GM06990 (cell line): ENCODE measurements around the gene TIMP3.

ENCODE experiments used
- DNase-seq: peaks from one replicate; pipeline ENCODE4 v3.0.0-alpha.2; 2011; ENCODE audit not compliant: insufficient read length; ENCODE audit errors: extremely low read depth
- H3K27me3 ChIP-seq: replicated peaks from 2 replicates; pipeline ENCODE4 v1.6.0; 2011; ENCODE audit warnings: low read length; ENCODE audit not compliant: control insufficient read depth, insufficient read depth
- H3K36me3 ChIP-seq: 2 replicates; pipeline ENCODE4 v1.5.1; 2011; ENCODE audit warnings: low read length; ENCODE audit not compliant: control insufficient read depth, insufficient read depth
- H3K4me3 ChIP-seq: replicated peaks from 2 replicates; pipeline ENCODE4 v1.5.1; 2011; ENCODE audit warnings: low read depth, mild to moderate bottlenecking, control low read depth, low read length
- TF ChIP-seq, protein P1 (sequence below): IDR thresholded peaks from 2 replicates; pipeline ENCODE4 v1.5.1; 2011; ENCODE audit warnings: low read length, control low read depth, mild to moderate bottlenecking, inconsistent platforms; ENCODE audit not compliant: insufficient read depth, poor library complexity, severe bottlenecking

The TIMP3 gene

DNA sequence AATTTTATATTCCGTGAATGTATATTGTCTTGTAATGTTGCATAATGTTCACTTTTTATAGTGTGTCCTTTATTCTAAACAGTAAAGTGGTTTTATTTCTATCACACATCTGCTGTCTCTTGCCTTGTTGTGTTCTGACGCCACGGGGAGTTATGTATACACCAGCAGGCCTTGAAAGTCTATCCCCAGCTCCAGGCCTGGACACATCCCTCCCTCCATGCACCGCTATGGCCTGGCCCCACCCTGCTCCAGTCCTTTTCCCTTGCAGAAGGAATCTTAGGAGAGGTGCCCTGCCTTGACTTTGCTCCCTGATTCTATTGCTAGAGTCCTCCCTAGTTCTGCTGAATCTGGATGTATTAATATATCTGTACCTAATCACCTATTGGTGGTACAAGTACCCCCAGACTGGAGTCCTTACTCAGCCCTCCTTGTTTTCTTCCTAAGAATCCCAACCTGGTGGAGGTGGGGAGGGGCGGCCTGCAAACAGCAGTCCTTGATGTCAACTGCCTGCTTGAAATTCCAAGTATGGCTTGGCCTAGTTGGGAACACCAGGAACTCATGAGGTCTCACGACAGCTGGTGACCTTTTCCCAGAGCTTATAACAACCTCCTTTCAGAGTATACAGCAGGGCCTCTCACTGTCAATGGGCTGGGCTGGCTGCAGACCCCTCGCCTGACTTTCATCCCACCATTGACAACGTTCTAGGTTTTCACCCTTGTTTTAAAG is 61.6 kb downstream of the TIMP3 start:
- Histone ChIP-seq H3K36me3 (no peaks in the 10 kb centered on the region), H3K27me3 (no peaks in the 10 kb centered on the region), H3K4me3 (no peak overlapping the region)
- TF ChIP-seq, protein P1, sequence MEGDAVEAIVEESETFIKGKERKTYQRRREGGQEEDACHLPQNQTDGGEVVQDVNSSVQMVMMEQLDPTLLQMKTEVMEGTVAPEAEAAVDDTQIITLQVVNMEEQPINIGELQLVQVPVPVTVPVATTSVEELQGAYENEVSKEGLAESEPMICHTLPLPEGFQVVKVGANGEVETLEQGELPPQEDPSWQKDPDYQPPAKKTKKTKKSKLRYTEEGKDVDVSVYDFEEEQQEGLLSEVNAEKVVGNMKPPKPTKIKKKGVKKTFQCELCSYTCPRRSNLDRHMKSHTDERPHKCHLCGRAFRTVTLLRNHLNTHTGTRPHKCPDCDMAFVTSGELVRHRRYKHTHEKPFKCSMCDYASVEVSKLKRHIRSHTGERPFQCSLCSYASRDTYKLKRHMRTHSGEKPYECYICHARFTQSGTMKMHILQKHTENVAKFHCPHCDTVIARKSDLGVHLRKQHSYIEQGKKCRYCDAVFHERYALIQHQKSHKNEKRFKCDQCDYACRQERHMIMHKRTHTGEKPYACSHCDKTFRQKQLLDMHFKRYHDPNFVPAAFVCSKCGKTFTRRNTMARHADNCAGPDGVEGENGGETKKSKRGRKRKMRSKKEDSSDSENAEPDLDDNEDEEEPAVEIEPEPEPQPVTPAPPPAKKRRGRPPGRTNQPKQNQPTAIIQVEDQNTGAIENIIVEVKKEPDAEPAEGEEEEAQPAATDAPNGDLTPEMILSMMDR, result no peak
- DNase-seq, result no peak

DNA sequence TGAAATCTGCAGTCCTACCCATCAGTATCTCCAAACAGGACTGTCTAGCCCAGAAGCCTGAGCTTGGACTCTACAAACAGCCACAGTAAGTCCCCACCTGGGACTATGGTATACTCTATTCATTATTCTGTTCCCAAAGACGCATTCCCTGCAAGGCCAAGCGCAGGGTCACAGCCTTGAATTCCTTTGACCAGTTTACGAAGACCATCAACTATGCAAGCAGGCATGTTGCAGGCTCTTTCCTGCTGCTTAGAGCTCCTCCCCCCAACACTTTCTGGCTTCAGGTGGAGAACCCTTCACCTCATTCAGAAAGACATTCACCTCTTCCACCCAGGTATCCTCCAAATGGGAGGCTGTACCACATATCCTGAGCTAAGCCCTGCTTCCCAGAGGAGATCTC is 62.5 kb downstream of the TIMP3 start:
- DNase-seq, result no peak
- no peak overlapping the region for H3K4me3 ChIP-seq
- no peaks in the 10 kb centered on the region for H3K36me3 ChIP-seq
- TF ChIP-seq, protein P1, result no peak
- no peaks in the 10 kb centered on the region for H3K27me3 ChIP-seq

DNA sequence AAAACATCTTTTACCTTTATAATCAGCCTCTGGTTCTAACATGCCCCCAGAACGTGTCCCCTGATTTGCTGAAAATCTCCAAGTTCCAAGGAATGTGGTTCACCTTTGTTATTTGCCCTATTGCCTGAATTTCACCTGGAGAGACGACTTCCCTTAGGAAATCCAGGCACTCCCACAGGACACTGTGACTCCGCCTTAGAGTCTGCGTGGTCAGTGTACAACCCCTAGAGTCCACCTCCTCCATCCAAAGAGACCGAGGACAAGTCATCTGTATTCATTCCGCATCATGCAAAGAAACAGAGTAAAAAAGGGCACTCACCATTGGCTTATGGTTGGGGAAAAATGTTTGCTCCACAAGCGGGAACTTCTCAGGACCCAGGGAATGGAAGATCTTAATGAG is 63.1 kb downstream of the TIMP3 start:
- H3K36me3 ChIP-seq, result no peaks in the 10 kb centered on the region
- TF ChIP-seq, protein P1, result no peak
- no peak for DNase-seq

DNA sequence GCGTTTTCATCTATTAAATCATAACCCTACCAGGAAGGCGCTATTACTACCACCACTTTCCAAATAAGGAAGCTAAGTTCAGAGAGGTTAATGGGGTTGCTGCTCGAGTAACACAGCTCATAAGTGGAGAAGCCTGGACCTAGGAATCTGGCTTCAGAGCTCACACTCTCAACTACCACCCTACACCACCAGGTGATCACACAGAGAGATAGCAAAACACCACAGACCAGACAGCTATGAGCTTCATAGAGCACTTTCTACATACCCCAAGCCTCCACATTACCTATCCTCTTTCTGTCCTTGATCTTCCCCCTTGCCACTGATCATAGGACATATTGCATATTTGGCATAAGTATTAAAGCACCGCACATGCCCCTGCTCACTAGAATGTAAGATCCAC is 65.4 kb downstream of the TIMP3 start:
- H3K4me3 ChIP-seq, result no peak overlapping the region
- TF ChIP-seq, protein P1, result no peak

More for the DNA sequence above, 63.1 kb downstream of the TIMP3 start:
- Histone ChIP-seq H3K27me3 (no peaks in the 10 kb centered on the region), H3K4me3 (no peak overlapping the region)

DNA sequence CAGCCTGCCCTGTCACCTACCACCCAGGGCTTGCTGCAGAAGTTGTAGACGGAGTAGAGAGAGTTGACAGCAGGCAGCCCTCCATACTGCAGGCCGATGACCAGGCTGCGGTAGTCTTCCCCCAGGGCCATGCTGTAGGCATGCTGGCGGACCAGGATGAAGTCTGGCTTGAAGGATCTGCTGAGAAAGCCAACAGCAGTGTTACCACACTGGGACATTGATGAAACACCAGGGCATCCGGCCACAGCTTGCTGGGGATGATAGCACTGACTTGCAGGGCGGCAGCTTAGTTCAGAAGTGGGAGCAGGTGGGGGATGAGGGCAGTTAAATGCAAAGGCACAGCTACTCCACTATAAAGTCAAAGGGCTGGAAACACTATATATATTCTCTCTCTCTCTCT is 67.4 kb downstream of the TIMP3 start:
- Histone ChIP-seq H3K4me3 (no peak overlapping the region), H3K27me3 (no peaks in the 10 kb centered on the region; the same call in 1 of the 2 replicates), H3K36me3 (no peaks in the 10 kb centered on the region)
- no peak for DNase-seq
- TF ChIP-seq, protein P1, result no peak

More for the DNA sequence above, 65.4 kb downstream of the TIMP3 start:
- no peak for DNase-seq
- no peaks in the 10 kb centered on the region for H3K36me3 ChIP-seq
- H3K27me3 ChIP-seq, result no peaks in the 10 kb centered on the region
